ENCODE results near the gene ELF4.

- TF ChIP-seq, protein P1, sequence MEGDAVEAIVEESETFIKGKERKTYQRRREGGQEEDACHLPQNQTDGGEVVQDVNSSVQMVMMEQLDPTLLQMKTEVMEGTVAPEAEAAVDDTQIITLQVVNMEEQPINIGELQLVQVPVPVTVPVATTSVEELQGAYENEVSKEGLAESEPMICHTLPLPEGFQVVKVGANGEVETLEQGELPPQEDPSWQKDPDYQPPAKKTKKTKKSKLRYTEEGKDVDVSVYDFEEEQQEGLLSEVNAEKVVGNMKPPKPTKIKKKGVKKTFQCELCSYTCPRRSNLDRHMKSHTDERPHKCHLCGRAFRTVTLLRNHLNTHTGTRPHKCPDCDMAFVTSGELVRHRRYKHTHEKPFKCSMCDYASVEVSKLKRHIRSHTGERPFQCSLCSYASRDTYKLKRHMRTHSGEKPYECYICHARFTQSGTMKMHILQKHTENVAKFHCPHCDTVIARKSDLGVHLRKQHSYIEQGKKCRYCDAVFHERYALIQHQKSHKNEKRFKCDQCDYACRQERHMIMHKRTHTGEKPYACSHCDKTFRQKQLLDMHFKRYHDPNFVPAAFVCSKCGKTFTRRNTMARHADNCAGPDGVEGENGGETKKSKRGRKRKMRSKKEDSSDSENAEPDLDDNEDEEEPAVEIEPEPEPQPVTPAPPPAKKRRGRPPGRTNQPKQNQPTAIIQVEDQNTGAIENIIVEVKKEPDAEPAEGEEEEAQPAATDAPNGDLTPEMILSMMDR (IDR thresholded peaks at IDR 0.05) = no peak
- TF ChIP-seq POLR2A (IDR thresholded peaks at IDR 0.05) = no peak
These were observed 6.7 kb downstream of the ELF4 start for GRCh38 chrX:130103605-130104004.
